Measurements from ENCODE around the gene ALPK3.

The ALPK3 gene

GRCh38 chr15:84778194-84778593, 39.0 kb upstream of the ALPK3 start:
- no peak overlapping the region for H3K27ac ChIP-seq (ENCODE audit: poor library complexity, severe bottlenecking)
- no peak for ATAC-seq (ENCODE audit: low read depth)
- no peaks in the 10 kb centered on the region for H3K9me3 ChIP-seq (ENCODE audit: severe bottlenecking)
- peaks cover 67% of the 10 kb centered on the region for H3K36me3 ChIP-seq (ENCODE audit: low read depth)
- TF ChIP-seq, protein P1, sequence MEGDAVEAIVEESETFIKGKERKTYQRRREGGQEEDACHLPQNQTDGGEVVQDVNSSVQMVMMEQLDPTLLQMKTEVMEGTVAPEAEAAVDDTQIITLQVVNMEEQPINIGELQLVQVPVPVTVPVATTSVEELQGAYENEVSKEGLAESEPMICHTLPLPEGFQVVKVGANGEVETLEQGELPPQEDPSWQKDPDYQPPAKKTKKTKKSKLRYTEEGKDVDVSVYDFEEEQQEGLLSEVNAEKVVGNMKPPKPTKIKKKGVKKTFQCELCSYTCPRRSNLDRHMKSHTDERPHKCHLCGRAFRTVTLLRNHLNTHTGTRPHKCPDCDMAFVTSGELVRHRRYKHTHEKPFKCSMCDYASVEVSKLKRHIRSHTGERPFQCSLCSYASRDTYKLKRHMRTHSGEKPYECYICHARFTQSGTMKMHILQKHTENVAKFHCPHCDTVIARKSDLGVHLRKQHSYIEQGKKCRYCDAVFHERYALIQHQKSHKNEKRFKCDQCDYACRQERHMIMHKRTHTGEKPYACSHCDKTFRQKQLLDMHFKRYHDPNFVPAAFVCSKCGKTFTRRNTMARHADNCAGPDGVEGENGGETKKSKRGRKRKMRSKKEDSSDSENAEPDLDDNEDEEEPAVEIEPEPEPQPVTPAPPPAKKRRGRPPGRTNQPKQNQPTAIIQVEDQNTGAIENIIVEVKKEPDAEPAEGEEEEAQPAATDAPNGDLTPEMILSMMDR (IDR thresholded peaks at IDR 0.05; ENCODE audit: poor library complexity, severe bottlenecking) = no peak
- no peak for DNase-seq (ENCODE audit: low spot score)
- no peaks in the 10 kb centered on the region for H3K27me3 ChIP-seq (ENCODE audit: insufficient read depth, poor library complexity, severe bottlenecking)
- H3K4me3 ChIP-seq (ENCODE audit: severe bottlenecking) = no peak overlapping the region
- H3K4me1 ChIP-seq (ENCODE audit: insufficient read depth, poor library complexity, severe bottlenecking) = no peaks in the 10 kb centered on the region

DNA sequence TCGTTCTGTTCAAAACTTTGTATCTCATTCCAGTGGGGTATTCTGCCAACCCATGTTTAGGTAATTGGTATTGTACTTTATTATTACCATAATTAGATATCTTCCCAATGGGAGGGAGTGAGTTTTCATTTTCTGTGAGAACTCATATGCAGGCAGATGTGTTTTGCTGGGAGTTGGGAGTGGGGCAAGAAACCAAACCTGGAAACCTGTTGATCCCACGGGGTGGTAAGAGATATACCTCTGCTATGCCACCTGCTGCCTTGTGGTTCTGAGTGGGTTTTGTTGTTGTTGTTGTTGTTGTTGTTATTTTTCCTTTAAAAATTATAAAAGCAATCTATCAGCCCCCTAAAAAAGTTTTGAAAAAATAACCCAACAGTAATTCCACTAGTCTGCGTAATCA, 36.7 kb upstream of the ALPK3 start:
- H3K4me3 ChIP-seq (ENCODE audit: severe bottlenecking) = no peak overlapping the region
- TF ChIP-seq, protein P1 (IDR thresholded peaks at IDR 0.05; ENCODE audit: poor library complexity, severe bottlenecking) = no peak
- peaks cover 65% of the 10 kb centered on the region for H3K36me3 ChIP-seq (ENCODE audit: low read depth)
- no peaks in the 10 kb centered on the region for H3K4me1 ChIP-seq (ENCODE audit: insufficient read depth, poor library complexity, severe bottlenecking)
- H3K9me3 ChIP-seq (ENCODE audit: severe bottlenecking) = no peaks in the 10 kb centered on the region
- no peak overlapping the region for H3K27ac ChIP-seq (ENCODE audit: poor library complexity, severe bottlenecking)
- no peaks in the 10 kb centered on the region for H3K27me3 ChIP-seq (ENCODE audit: insufficient read depth, poor library complexity, severe bottlenecking)
- no peak for DNase-seq (ENCODE audit: low spot score)
- ATAC-seq (ENCODE audit: low read depth) = no peak

DNA sequence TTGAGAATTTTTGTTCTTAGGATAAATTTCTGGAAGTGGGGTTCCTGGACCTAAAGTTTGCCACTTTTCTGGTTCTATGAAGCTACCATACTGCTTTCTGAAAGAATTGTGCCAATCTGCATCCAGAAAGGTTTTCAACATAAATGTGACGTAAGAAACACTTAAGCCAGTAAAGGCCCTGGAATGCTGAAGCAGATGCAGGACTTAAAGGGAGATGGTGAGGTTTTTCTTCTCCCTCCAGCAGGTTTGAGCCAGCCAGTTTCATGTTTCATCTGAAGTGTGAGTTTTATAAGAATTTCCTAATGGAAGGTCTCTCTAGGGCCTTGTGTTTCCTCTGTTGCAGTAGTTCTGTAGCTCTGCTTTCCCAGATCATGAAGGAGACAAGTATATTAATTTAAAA, 35.7 kb upstream of the ALPK3 start:
- no peaks in the 10 kb centered on the region for H3K9me3 ChIP-seq (ENCODE audit: severe bottlenecking)
- no peak for ATAC-seq (ENCODE audit: low read depth)
- H3K4me1 ChIP-seq (ENCODE audit: insufficient read depth, poor library complexity, severe bottlenecking) = no peaks in the 10 kb centered on the region
- H3K4me3 ChIP-seq (ENCODE audit: severe bottlenecking) = no peak overlapping the region
- DNase-seq (ENCODE audit: low spot score) = no peak
- TF ChIP-seq, protein P1 (IDR thresholded peaks at IDR 0.05; ENCODE audit: poor library complexity, severe bottlenecking) = no peak
- peaks cover 68% of the 10 kb centered on the region for H3K36me3 ChIP-seq (ENCODE audit: low read depth)
- H3K27ac ChIP-seq (ENCODE audit: poor library complexity, severe bottlenecking) = no peak overlapping the region
- H3K27me3 ChIP-seq (ENCODE audit: insufficient read depth, poor library complexity, severe bottlenecking) = no peaks in the 10 kb centered on the region

DNA sequence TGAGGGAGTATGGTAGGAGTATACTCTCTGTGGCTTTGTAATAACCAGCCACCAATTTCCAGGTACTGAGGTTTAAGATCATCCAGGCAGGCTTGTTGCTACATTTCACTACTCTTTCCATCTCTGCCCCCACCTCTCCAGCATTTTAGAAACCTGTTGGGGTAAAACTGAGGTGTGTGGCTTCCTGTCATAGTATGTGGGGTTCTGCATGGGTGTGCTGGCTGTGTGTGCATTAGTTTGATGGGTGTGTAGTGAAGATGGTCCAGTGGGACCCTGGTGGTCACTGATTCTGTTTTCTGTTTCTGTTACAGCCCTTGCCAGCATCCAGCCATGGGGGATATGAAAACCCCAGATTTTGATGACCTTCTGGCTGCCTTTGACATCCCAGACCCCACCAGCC, 34.8 kb upstream of the ALPK3 start:
- TF ChIP-seq, protein P1 (IDR thresholded peaks at IDR 0.05; ENCODE audit: poor library complexity, severe bottlenecking) = no peak
- Histone ChIP-seq H3K4me1 (ENCODE audit: insufficient read depth, poor library complexity, severe bottlenecking) (no peaks in the 10 kb centered on the region), H3K4me3 (ENCODE audit: severe bottlenecking) (no peak overlapping the region), H3K27me3 (ENCODE audit: insufficient read depth, poor library complexity, severe bottlenecking) (no peaks in the 10 kb centered on the region), H3K27ac (ENCODE audit: poor library complexity, severe bottlenecking) (no peak overlapping the region), H3K9me3 (ENCODE audit: severe bottlenecking) (no peaks in the 10 kb centered on the region), H3K36me3 (ENCODE audit: low read depth) (peaks cover 68% of the 10 kb centered on the region)
- DNase-seq (ENCODE audit: low spot score) (no peak), ATAC-seq (ENCODE audit: low read depth) (no peak)

- peaks cover 79% of the 10 kb centered on the region for H3K36me3 ChIP-seq (ENCODE audit: low read depth)
Observed at GRCh38 chr15:84783493-84784251, 33.5 kb upstream of the ALPK3 start.

More at GRCh38 chr15:84783493-84784251, 33.5 kb upstream of the ALPK3 start:
- H3K27ac ChIP-seq (ENCODE audit: poor library complexity, severe bottlenecking) = no peak overlapping the region
- H3K27me3 ChIP-seq (ENCODE audit: insufficient read depth, poor library complexity, severe bottlenecking) = no peaks in the 10 kb centered on the region
- no peaks in the 10 kb centered on the region for H3K9me3 ChIP-seq (ENCODE audit: severe bottlenecking)
- TF ChIP-seq, protein P1 (IDR thresholded peaks at IDR 0.05; ENCODE audit: poor library complexity, severe bottlenecking) = no peak
- DNase-seq (ENCODE audit: low spot score) (no peak), ATAC-seq (ENCODE audit: low read depth) (no peak; the same call in 2 of the 3 replicates)
- H3K4me1 ChIP-seq (ENCODE audit: insufficient read depth, poor library complexity, severe bottlenecking) = no peaks in the 10 kb centered on the region
- no peak overlapping the region for H3K4me3 ChIP-seq (ENCODE audit: severe bottlenecking)
